ACHN (cell line): ENCODE data around the gene GNAL.
"Not testable (repeated sequence)": the region's sequence is repeated elsewhere in the genome, so short reads cannot be mapped to it uniquely, and the experiment has no call there.

Experiments used
- DNase-seq: peaks from one replicate; pipeline ENCODE4 v3.0.0-alpha.2; 2015
- in situ Hi-C: cut with HindIII; loops from 2 replicates; pipeline ENCODE4 v1.10.0; 2017; ENCODE audit warnings: low sequenced_read_pairs, low pct_ligation_motif_present, low pct_unique_long_range_greater_than_20kb

The GNAL gene

DNA sequence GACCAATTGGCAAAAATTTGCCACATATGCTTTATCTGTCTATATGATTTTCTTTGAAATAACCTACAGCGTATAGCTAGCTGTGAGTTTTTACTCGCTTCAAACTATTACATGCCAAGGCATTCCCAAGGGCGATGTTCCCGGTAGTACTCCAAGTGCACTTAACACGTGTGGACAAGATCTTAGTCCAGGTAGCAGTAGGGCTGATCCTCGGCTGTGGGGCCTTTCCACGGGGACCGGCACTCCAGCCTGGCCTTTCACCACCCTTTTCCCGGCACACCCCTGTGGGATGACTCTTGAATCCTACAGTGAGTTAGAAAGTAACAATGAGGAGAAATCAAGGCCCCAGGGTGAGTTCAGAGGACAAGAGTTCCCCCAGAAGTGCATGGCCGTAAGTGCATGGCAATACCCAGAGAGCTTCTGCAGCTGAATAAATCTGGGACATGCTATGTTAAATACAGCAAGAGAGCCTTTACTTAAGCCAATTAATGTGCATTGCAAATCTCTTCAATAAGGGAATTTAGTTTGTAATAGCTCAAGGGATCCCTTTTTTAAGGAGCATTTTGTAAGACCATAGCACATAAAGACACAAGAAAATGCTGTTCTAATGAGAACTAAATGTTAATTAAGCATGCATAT is 188.6 kb downstream of the GNAL start:
- DNase-seq: no peak
- in situ Hi-C loops: no loop called here

DNA sequence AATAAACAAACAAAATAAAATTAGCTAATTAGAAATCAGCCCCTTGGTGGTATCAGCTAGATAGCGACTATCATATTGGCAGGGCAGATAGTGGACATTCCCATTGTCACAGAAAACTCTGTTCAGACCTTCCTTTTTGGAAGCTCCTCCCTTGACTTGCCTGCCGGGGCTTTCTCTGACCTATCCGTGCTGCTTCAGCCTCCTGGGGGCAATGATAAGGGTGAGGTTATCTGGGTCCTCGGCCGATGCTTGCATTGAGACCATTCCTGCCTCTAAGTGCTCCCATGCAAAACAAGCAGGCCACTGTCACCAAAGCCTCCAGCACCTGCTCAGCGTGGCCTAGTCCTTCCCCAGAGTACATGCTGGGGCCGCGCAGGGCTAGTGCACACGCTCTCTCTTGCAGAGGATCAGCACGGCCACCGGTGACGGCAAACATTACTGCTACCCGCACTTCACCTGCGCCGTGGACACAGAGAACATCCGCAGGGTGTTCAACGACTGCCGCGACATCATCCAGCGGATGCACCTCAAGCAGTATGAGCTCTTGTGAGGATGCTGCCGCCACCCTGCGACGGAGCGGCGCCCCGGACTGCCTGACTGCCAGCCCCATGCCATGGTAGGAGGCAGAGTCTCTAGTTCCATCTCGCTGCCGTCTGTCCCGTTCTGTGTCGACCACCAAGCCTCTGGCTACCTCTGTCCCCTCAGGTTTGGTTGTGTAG is 191.7 kb downstream of the GNAL start:
- DNase-seq: no peak
- in situ Hi-C loops: no loop called here

DNA sequence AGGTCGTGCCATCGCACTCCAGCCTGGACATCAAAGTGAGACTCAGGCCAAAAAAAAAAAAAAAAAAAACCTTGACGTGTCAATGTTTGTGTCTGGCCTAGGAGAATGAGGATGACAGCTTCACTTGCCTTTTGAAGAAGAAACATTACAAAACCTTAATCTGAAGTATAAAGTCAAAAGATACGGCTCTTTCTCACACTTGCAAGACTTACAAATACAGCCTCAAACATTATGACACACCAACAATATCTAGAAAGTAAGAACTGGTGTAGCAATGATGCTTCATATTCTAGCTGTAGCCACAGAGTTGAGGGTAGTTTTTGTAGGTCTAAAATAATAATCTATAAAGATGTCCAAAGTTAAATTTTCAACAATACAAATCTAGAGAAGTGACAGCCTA is 193.6 kb downstream of the GNAL start:
- DNase-seq: no peak
- in situ Hi-C loops: no loop called here

DNA sequence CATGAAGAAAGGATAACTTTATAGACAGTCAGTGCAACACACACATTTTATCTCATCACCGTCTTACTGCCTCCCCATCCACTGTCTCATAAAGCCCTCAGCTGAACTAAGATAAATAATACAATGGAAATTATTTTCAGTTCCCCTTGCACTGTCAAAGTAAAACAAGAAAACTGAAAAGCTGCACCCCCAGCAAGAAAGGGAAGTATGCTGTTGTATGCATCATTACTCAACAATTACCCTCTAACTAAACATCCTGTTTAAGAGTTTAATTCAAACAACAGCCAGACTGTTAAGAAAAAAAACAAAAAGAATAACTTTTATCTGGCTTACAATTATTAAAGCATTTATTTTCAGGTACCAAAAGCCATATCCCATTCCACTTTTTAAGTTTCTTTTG is 194.1 kb downstream of the GNAL start:
- no peak for DNase-seq
- in situ Hi-C loops: no loop called here

DNA sequence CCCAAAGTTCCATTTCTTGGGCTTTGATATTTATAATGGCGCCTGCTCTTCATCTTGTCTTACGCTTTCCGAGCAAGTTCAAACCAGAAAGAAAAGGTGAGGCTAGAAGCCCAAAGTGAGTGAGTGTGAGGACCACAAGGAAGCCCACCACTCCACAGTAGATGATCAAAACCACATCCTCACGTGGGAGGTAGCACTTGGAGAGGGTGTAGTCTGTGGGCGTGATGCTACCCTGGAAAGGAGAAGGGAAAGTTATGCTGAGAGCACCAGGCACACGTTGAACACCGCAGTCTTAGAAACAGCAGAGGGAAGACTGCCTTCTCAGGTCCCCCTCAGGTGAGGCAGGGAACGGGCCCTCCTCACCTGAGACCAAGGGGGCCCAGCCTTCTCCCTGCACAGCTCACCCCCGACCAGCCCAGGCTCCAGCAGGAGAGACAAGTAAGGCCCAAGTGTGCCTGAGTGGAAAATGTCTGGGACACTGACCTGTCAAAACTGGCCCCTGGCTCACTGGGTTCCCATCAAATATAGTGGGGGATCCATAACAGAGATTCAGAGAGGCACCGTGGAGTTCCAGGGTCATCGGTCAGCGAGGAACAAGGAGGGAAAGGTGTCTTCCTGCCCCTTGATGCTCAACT is 195.4 kb downstream of the GNAL start:
- in situ Hi-C loops: no loop called here

DNA sequence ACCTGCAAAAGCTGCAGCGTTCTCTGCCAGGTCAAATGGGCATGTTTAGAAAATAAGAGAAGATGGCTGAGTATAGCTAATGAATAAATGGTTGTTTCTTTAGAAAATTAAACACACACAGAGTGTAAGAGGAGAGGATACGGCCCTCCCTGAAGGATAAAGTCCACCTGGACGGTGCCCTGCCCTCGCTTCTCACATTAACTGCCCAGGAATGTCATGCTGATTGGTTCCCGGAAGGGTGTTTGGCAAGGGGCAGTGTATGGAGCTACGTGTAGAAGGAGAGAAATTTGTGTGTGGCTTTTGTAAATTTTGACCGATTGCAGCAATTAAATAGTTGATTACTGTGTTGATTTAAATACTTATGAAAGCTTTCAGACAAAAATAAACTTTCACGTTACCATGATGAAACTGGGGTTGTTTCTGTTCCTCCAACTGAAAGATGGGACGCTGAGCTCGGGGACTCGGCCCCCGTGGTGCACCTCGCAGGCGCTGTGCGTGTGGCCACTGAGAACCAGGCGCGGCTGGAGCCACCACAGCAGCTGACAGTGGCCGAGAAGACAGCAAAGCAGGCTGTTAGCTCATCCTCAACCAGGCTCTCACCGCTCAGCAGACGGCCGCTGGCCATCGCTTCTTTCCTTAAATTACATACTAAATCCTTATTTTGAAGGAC is 196.3 kb downstream of the GNAL start:
- no peak for DNase-seq
- in situ Hi-C loops: no loop called here

More for the DNA sequence above, 195.4 kb downstream of the GNAL start:
- no peak for DNase-seq

DNA sequence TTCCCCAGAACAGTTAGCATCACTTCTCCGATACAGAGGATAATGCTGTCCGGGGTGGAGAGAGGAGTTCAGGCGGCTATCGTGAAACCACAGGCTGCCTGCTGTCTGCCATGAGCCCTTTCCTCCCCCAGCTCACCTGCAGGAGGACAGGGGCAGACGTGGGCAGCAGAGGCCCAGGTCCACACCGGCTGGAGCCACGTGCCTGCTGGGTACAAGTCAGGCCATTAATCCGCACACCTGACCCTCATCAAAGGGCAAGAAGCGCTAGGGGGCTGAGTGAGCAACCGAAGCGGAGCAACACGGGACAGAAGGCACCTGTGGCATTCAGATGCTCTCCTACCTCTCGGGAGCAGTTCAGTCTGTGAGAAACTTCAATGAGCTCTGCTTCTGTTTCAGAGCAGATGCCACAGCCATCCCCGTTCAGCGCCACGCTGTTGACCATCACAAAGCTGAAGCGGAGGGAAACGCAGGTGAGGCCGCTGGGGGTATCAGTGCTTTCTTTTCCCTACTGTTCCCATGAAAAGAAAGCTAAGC is 197.6 kb downstream of the GNAL start:
- in situ Hi-C loops: no loop called here
- no peak for DNase-seq

DNA sequence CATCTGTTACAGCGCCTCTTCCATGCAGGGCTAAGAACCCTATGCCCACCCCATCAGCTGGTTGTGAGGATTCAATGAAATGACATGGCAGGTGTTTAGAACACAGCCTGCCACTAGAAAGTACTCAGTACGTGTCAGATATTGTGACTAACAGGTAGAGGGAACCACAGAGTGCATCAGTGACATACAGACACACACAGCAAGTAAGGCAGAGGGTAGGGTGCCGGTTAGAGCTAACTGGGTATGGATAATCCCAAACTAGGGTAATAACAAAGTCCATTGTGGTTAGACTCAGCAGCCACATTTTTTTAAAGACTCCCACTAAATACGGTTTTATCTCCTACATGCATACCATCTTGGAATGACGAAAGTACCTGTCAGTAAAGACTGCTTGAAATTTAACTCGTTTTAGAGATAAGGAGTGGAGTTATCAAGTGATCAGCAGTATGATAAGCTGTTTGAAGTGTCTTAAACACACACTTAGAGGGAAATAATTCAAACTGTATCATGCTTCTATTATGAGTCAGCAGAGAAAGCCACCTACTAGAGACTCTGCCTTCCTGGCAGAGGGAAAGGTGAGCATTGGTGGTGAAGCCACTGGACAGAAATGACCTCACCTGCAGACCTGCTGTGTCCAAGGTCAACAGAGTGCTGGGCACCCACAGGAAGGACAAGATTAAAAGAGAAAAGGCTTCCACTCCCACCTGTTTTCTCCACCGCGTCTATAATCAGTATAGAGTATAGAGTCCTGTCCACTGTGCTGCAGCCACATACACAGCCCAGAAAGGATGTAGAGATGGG is 198.5 kb downstream of the GNAL start:
- in situ Hi-C loops: no loop called here
- DNase-seq: no peak

DNA sequence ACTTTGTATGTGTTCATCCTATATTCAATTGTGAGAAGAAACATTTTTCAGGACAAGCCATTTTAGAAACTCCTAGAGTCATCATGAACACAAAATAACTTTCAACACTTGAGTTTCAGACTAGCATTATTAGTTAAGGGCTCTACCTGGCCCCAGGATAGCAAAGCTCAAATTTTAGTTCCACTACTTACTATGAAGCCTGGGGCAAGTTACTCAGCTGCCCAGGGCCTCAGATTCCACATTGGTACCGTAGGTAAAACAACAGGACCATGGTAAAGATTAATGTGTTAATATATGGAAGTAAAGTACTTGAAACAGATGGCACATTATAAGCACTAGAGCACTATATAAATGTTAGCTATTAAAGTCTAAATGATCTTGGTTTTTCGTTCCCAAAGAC is 199.7 kb downstream of the GNAL start:
- no peak for DNase-seq
- in situ Hi-C loops: no loop called here

DNA sequence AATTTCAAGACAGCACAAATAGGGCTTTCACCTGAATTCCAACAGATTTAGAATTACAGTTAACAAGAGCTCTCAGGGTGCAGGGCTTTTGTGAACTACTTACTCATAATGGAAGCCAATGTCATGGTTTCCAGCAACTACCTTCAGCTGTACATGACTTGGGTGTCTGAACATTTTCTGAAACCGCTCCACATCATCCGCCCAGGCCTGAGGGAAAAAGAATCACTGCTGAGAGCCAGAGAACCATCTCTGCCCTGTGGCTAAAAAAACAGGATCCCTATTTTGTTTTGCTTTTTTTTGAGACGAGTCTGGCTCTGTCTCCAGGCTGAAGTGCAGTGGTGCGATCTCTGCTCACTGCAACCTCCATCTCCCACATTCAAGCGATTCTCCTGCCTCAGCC is 200.2 kb downstream of the GNAL start:
- in situ Hi-C loops: no loop called here
- DNase-seq: no peak

DNA sequence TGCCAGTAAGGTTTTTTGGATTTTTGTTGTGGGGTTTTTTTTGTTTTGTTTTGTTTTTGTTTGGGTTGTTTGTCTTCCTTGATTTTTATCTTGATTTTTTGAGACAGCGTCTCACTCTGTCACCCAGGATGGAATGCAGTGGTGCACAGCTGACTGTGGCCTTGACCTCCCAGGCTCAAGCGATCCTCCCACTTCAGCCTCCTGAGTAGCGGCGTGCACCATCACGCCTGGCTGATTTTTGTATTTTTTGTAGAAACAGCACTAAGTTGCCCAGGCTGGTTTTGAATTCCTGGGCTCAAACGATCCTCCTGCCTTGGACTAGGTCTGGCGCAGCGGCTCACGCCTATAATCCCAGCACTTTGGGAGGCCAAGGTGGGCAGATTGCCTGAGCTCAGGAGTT is 202.7 kb downstream of the GNAL start:
- DNase-seq: no peak
- in situ Hi-C loops: no loop called here

DNA sequence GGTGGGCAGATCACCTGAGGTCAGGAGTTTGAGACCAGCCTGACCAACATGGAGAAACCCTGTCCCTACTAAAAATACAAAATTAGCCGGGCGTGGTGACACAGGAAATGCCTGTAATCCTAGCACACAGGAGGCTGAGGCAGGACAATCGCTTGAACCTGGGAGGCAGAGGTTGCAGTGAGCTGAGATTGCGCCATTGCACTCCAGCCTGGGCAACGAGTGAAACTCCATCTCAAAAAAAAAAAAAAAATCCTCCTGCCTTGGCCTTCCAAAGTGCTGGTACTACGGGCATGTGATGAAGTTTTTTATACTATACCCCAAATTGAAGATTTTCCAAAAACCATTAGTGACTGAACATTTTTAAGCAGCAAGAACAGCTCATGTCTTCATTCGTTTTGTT is 203.4 kb downstream of the GNAL start:
- DNase-seq, in situ Hi-C loops: not testable (repeated sequence)

DNA sequence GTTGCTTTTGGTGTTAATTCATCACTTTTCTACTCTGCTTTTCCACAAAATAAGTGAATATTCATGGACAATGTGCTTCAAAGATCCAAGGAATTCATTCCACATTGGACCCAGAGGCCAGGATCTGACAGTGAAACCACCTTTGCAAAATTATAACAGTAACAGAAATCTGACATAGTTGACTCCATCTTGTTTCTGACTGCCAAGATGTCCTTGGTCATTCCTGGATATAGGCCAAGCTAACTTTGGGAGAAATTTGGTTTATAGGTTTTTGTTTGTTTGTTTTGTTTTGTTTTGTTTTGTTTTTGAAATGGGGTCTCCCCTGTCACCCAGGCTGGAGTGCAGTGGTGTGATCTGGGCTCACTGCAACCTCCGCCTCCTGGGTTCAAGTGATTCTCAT is 208.7 kb downstream of the GNAL start:
- DNase-seq: no peak
- in situ Hi-C loops: no loop called here

DNA sequence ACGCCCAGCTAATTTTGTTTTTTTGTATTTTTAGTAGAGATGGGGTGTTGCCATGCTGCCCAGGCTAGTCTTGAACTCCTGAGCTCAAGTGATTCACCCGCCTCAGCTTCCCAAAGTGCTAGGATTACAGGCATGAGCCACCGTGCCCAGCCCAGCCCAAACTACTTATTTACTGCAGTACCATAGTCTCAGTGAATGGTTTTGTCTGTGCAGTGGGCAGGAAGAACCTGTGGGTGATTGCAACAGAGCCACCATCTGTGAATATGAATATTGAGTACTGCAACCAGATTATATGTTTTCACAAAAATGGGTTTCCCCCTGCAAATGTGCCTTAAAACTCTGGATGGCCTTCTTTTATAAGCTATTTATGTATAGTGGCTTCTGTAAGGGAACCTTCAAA is 210.0 kb downstream of the GNAL start:
- no peak for DNase-seq
- in situ Hi-C loops: no loop called here

DNA sequence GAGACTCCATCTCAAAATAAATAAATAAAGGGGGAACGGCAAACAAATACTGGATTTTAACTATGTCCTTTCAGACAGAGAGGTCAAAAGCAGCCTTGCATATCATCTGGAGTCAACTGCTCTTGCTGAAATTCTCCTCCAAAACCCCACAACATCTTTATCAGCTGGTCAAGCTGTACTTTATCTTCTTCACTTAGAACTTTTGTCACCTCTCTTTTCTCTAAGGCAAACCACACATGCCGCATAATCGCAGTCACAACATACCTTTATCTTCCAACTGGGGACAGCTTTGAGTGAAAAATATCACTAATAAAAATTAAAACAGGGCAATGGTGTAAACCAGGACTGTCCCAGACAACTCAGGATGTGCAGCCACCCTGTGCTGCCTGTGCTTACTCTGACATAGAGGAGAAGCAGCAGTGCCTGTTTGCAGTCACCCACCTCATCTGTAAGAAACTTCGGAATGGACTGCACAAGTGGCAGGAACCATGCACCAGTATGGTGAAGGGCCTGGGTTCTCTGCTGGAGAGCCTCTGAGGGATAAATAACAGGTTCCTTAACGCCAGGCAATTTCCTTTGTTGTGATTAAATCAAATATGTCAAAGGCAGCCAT is 212.9 kb downstream of the GNAL start:
- no peak for DNase-seq

DNA sequence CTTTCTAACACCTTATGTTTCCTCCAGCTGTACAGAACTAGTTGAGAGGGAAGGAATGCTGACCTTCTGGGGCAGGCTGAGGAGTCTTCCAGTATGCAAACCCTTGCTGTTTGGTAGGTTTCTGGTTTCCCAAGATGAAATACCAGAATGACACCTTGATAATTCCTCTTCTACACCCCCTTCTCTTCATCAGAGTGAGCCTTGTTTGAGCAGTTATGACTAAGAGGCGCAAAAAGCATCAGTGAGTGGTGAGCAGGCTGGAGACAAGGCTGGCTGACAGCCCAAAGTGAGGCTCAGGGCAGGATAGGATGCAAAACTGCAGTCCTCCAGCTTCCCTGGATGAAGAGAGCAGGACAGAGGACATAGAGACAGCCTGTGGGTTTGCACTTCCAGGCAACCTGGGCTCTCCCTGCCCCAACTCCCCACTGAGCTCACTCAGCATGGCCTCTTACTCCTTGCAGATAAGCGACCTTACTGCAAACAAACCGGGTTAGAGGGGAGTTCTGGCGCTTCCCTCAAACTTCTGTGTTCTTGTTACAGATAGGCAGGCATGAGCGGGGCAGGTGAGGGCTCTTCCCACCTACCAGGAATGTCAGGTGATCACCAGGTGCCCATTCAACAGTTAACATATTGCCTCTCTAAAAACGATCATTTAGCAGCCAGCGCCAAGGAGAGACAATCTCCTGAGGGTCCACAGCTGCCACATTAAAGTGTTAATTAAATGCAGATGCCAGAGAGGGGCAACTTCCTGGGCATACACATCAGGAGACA is 213.6 kb downstream of the GNAL start:
- DNase-seq: no peak
- in situ Hi-C loops: no loop called here

More for the DNA sequence above, 212.9 kb downstream of the GNAL start:
- in situ Hi-C loops: no loop called here

DNA sequence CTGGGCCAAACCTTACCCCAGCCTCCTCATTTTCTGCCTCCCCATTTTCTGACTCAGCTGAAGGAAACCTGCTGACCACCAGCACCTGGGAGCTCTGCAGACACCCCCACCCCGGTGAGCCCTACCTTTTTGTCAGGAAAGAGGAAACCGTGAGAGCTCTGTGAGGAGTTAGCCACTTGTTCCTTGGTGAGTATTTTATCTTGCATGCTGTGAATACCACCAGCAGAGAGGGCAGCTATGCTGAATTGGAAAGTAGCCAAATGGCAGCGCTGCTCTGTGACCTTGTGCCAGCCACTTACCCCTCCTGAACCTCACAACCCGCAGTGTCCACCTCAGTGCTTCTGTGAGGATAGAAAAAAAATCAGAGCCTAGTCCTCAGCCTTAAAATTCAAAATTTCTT is 216.5 kb downstream of the GNAL start:
- in situ Hi-C loops: no loop called here

More for the DNA sequence above, 216.5 kb downstream of the GNAL start:
- DNase-seq: peak; percentile 35
